H1 (cell line): ENCODE measurements around the gene MANF. TPM values are rescaled to one million over a fixed set of nuclear protein-coding genes. Genes with fewer than 3 reads are reported as not detected.

ENCODE experiments used
- CTCF ChIA-PET: fragments of 300-600 bp; sonication (Branson Sonifier 250); formaldehyde crosslinking; loops from one replicate; lab custom pipeline; 2021; ENCODE audit not compliant: partially characterized antibody; lab: Charles Lee
- POLR2A ChIA-PET: fragments of 300-600 bp; sonication (Branson Sonifier 250); formaldehyde crosslinking; loops from one replicate; lab custom pipeline; 2021; ENCODE audit warnings: inconsistent platforms; ENCODE audit not compliant: partially characterized antibody; lab: Charles Lee
- DNase-seq, 2 experiments: peaks; one replicate each; pipeline versions ENCODE4 v3.0.0 to v3.0.0-alpha.2; 2010 to 2022; ENCODE audit warnings: low spot score in 2 of 2, low read depth in 1 of 2, mixed read lengths in 1 of 2
- FAIRE-seq: peaks from 2 replicates; lab custom pipeline; 2011; peaks lifted over from hg19 to GRCh38; lab: Jason Lieb, UNC
- H2AFZ ChIP-seq: 2 replicates; pipeline ENCODE4 v1.8.1; 2012; ENCODE audit warnings: low read length, inconsistent platforms
- H2AK5ac ChIP-seq: 2 replicates; pipeline ENCODE4 v1.6.1; 2013; ENCODE audit warnings: low read depth, low read length
- H2BK120ac ChIP-seq: replicated peaks from 2 replicates; pipeline ENCODE3; 2013; ENCODE audit warnings: low read depth, low read length, inconsistent platforms
- H2BK12ac ChIP-seq: 2 replicates; pipeline ENCODE4 v1.6.1; 2013; ENCODE audit warnings: low read depth, low read length
- H2BK15ac ChIP-seq: 2 replicates; pipeline ENCODE4 v1.6.1; 2013; ENCODE audit warnings: low read length
- H2BK20ac ChIP-seq: 2 replicates; pipeline ENCODE4 v1.6.1; 2013; ENCODE audit warnings: low read length
- H2BK5ac ChIP-seq: 2 replicates; pipeline ENCODE4 v1.6.1; 2013; ENCODE audit warnings: low read depth, low read length
- H3K14ac ChIP-seq: 2 replicates; pipeline ENCODE4 v1.6.1; 2013; ENCODE audit warnings: inconsistent platforms; ENCODE audit not compliant: insufficient read length
- H3K18ac ChIP-seq: 2 replicates; pipeline ENCODE4 v1.6.1; 2013; ENCODE audit warnings: low read length; ENCODE audit errors: extremely low read depth
- H3K23ac ChIP-seq: 2 replicates; pipeline ENCODE4 v1.6.1; 2013; ENCODE audit warnings: inconsistent platforms; ENCODE audit not compliant: insufficient read length
- H3K23me2 ChIP-seq: 2 replicates; pipeline ENCODE4 v1.6.1; 2013; ENCODE audit warnings: low read depth, low read length
- H3K27ac ChIP-seq: 2 replicates; pipeline ENCODE4 v1.6.1; 2011; ENCODE audit warnings: low read depth, low read length, inconsistent platforms
- H3K27me3 ChIP-seq, 4 experiments: replicated peaks in 1 of 4; 1 replicate in 1 of 4; 2 replicates in 3 of 4; pipeline versions ENCODE4 v1.6.1 to v1.8.1; 2011 to 2013; ENCODE audit warnings: low read length in 3 of 4, mild to moderate bottlenecking in 3 of 4, inconsistent platforms in 2 of 4, mixed read lengths in 2 of 4, moderate library complexity in 1 of 4; ENCODE audit not compliant: control insufficient read depth in 3 of 4, insufficient read depth in 3 of 4; ENCODE audit errors: extremely low read depth in 1 of 4
- H3K36me3 ChIP-seq, 4 experiments: 2 replicates each; pipeline versions ENCODE4 v1.6.1 to v1.8.1; 2011 to 2013; ENCODE audit warnings: mild to moderate bottlenecking in 4 of 4, low read length in 3 of 4, moderate library complexity in 2 of 4, control low read depth in 1 of 4, inconsistent platforms in 1 of 4; ENCODE audit not compliant: insufficient read depth in 4 of 4, control insufficient read depth in 2 of 4
- H3K4ac ChIP-seq: replicated peaks from 2 replicates; pipeline ENCODE3; 2013; ENCODE audit warnings: low read length, low read depth, mixed read lengths, inconsistent platforms; ENCODE audit not compliant: insufficient read length
- H3K4me1 ChIP-seq, 4 experiments: replicated peaks in 1 of 4; 1 replicate in 1 of 4; 2 replicates in 3 of 4; pipeline versions ENCODE4 v1.6.1 to v1.8.1; 2011 to 2013; ENCODE audit warnings: low read length in 3 of 4, inconsistent platforms in 2 of 4, mixed read lengths in 1 of 4; ENCODE audit not compliant: insufficient read depth in 4 of 4, control insufficient read depth in 3 of 4
- H3K4me2 ChIP-seq, 2 experiments: 2 replicates each; pipeline versions ENCODE4 v1.6.1 to v1.8.1; 2011 to 2013; ENCODE audit warnings: low read depth in 2 of 2, low read length in 2 of 2, control low read depth in 1 of 2, inconsistent platforms in 1 of 2, mild to moderate bottlenecking in 1 of 2; ENCODE audit not compliant: insufficient read depth in 1 of 2
- H3K4me3 ChIP-seq, 4 experiments: fragments of 200-600, 300-600 bp in 1 of 4; sonication (generic), shearing (Covaris generic), sonication (Bioruptor Twin) in 1 of 4; 2 replicates each; pipeline versions ENCODE4 v1.5.1 to v1.8.1; 2011 to 2016; ENCODE audit warnings: low read length in 4 of 4, low read depth in 3 of 4, control low read depth in 2 of 4, inconsistent platforms in 2 of 4, mild to moderate bottlenecking in 2 of 4, mixed read lengths in 1 of 4, moderate library complexity in 1 of 4; ENCODE audit not compliant: insufficient read depth in 2 of 4; ENCODE audit errors: extremely low read depth in 1 of 4
- H3K56ac ChIP-seq: replicated peaks from 2 replicates; pipeline ENCODE3; 2013; ENCODE audit warnings: low read depth, mild to moderate bottlenecking, mixed read lengths, low read length, inconsistent platforms; ENCODE audit not compliant: insufficient read length
- H3K79me1 ChIP-seq: 2 replicates; pipeline ENCODE4 v1.6.1; 2013; ENCODE audit warnings: low read depth, low read length, control low read depth
- H3K79me2 ChIP-seq, 2 experiments: 2 replicates each; pipeline versions ENCODE4 v1.6.1 to v1.8.1; 2012 to 2013; ENCODE audit warnings: low read length in 2 of 2, mild to moderate bottlenecking in 2 of 2, inconsistent platforms in 1 of 2; ENCODE audit not compliant: insufficient read depth in 2 of 2, control insufficient read depth in 1 of 2
- H3K9ac ChIP-seq, 4 experiments: replicated peaks in 1 of 4; 1 replicate in 1 of 4; 2 replicates in 3 of 4; pipeline versions ENCODE4 v1.6.1 to v1.8.1; 2011 to 2013; ENCODE audit warnings: low read depth in 3 of 4, low read length in 3 of 4, control low read depth in 2 of 4, mild to moderate bottlenecking in 2 of 4, moderate library complexity in 2 of 4, inconsistent platforms in 1 of 4; ENCODE audit errors: extremely low read depth in 1 of 4
- H3K9me3 ChIP-seq, 2 experiments: 2 replicates each; pipeline versions ENCODE4 v1.6.1 to v1.8.1; 2012 to 2013; ENCODE audit warnings: mild to moderate bottlenecking in 2 of 2, moderate library complexity in 2 of 2, control low read depth in 1 of 2, inconsistent platforms in 1 of 2, low read depth in 1 of 2, low read length in 1 of 2, mixed read lengths in 1 of 2; ENCODE audit not compliant: insufficient read depth in 2 of 2
- H4K20me1 ChIP-seq, 2 experiments: replicated peaks in 1 of 2; 2 replicates each; pipeline versions ENCODE3 to v1.8.1; 2011 to 2013; ENCODE audit warnings: inconsistent platforms in 2 of 2, low read length in 2 of 2, mild to moderate bottlenecking in 1 of 2; ENCODE audit not compliant: insufficient read depth in 2 of 2, control insufficient read depth in 1 of 2
- H4K5ac ChIP-seq: 2 replicates; pipeline ENCODE4 v1.6.1; 2013; ENCODE audit warnings: low read length, low read depth, mixed read lengths, inconsistent platforms; ENCODE audit not compliant: insufficient read length
- H4K8ac ChIP-seq: 2 replicates; pipeline ENCODE4 v1.8.0; 2013; ENCODE audit warnings: mild to moderate bottlenecking, moderate library complexity, low read length, inconsistent platforms; ENCODE audit not compliant: insufficient read depth; ENCODE audit errors: extremely low read depth
- H4K91ac ChIP-seq: replicated peaks from 2 replicates; pipeline ENCODE3; 2013; ENCODE audit warnings: low read length, mixed read lengths, inconsistent platforms; ENCODE audit not compliant: insufficient read length
- NANOG ChIP-seq: IDR thresholded peaks from 2 replicates; pipeline ENCODE4 v1.6.1; 2011; ENCODE audit warnings: low read length, low read depth, mild to moderate bottlenecking, inconsistent platforms; ENCODE audit not compliant: insufficient read depth, poor library complexity, severe bottlenecking
- NRF1 ChIP-seq: IDR thresholded peaks from 2 replicates; pipeline ENCODE4 v1.6.1; 2011; ENCODE audit warnings: mild to moderate bottlenecking, low read depth, low read length, improper control_type of control experiment
- SAP30 ChIP-seq: fragments of 300-600 bp; sonication (generic); IDR thresholded peaks from 2 replicates; pipeline ENCODE4 v1.7.1; 2012; ENCODE audit warnings: low read length, moderate library complexity, mild to moderate bottlenecking, inconsistent platforms; ENCODE audit not compliant: insufficient read depth, insufficient replicate concordance
- WGBS, 2 experiments: shearing (Covaris generic) in 1 of 2; methylation state at CpG; one replicate each; pipeline versions ENCODE4 v1.1.6 to v1.1.7; 2013 to 2015; ENCODE audit warnings: low lambda C conversion rate in 2 of 2, mixed read lengths in 2 of 2, inconsistent platforms in 1 of 2, low coverage in 1 of 2, missing lambda C conversion rate in 1 of 2; ENCODE audit not compliant: insufficient replicate concordance in 2 of 2, insufficient coverage in 1 of 2, insufficient read length in 1 of 2; ENCODE audit errors: extremely low coverage in 1 of 2, missing lambda C conversion rate in 1 of 2; 5-methylcytosine and 5-hydroxymethylcytosine counted together
- polyA plus RNA-seq, 7 experiments: library from polyadenylated mRNA; depleted of rRNA in 3 of 7; stranded (reverse) in 5 of 7; unstranded in 2 of 7; fragments of >200 nt in 5 of 7; fragments of 200-250 nt in 2 of 7; gene quantifications; 1 replicate in 5 of 7; 2 replicates in 1 of 7; 4 replicates in 1 of 7; pipeline versions ENCODE4 v1.2.1 to v1.2.3, GENCODE V29; 2011 to 2013; ENCODE audit warnings: missing spikeins in 2 of 7, mixed read lengths in 2 of 7
- total RNA-seq: library from RNA; stranded (reverse); fragmentation: NEBNext Ultra II Directional; extraction: Animal tissue kit (Norgen Biotek cat#: 25700); gene quantifications from 2 replicates; pipeline ENCODE4 v1.2.1, GENCODE V29; 2021
- TF ChIP-seq, protein P1 (sequence below): IDR thresholded peaks from 2 replicates; pipeline ENCODE4 v1.6.1; 2012; ENCODE audit warnings: inconsistent platforms
- TF ChIP-seq, protein P2 (sequence below): IDR thresholded peaks from 2 replicates; pipeline ENCODE4 v1.6.1; 2011; ENCODE audit warnings: low read depth, mild to moderate bottlenecking, low read length; ENCODE audit not compliant: insufficient read depth
- TF ChIP-seq, protein P3 (sequence below): IDR thresholded peaks from 2 replicates; pipeline ENCODE4 v1.6.1; 2012; ENCODE audit warnings: low read length, inconsistent platforms

MANF gene
- total and polyA plus RNA-seq, 2 of the 8 experiments (the other 6 are each of a cell fraction or from before 2014, with no cell fraction given): 37.5 to 159 TPM

DNA sequence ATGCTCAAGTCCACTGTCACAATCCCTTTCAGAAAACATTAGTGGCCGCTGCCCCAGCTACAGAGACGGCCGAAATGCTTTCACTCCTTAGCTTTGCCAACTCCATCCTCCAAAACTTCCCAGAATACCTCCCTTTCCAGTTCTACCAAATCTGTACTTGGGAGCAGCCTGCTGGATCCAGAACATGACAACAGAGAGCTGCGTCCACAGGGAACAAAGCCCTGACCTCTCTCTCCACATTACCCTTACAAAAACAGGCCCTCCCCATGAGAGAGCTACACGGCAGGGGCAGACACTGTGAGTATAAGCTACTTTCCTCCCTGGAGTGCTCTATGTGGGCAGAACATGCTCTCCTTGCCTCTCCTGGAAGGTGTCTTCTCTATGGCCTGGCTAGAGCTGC is 12.3 kb downstream of the MANF start:
- no peak overlapping the region for H2BK12ac ChIP-seq
- no peak overlapping the region for H2BK15ac ChIP-seq
- H2BK120ac ChIP-seq: no peak overlapping the region
- H3K79me1 ChIP-seq: peaks cover 14% of the 10 kb centered on the region
- WGBS, 2 experiments: 79% methylated on average over 5 of the region's 5 CpGs; no CpG with 5 or more reads in 1 of the 2 experiments
- no peak overlapping the region for H4K91ac ChIP-seq
- H3K4me1 ChIP-seq: peaks cover 0 to 13% (median 7%) of the 10 kb centered on the region in 4 experiments; a peak in 5 of 7 replicates
- FAIRE-seq (no peak), DNase-seq (no peak)
- no peak overlapping the region for H2AK5ac ChIP-seq
- no peak overlapping the region for H4K5ac ChIP-seq
- ChIA-PET CTCF (interaction anchor here (0.6 to 1.3 kb wide), 2 partner anchors 38 to 614 kb away, joined by 3 to 5 read pairs; no protein-coding TSS in a partner anchor), POLR2A (interaction anchor here (1.3 to 3.9 kb wide), 2 partner anchors 12 to 284 kb away, joined by 5 to 23 read pairs; partner anchors contain the start of gene MANF)
- H3K4ac ChIP-seq: no peak overlapping the region
- no peak overlapping the region for H3K18ac ChIP-seq
- H2BK5ac ChIP-seq: no peak overlapping the region
- no peak overlapping the region for H3K56ac ChIP-seq
- H3K14ac ChIP-seq: no peak overlapping the region
- peaks cover 30 to 33% of the 10 kb centered on the region in 2 experiments for H4K20me1 ChIP-seq
- H3K27ac ChIP-seq: no peak overlapping the region; the same call in 1 of the 2 replicates
- H3K9me3 ChIP-seq: no peaks in the 10 kb centered on the region; a peak in 1 of 4 replicates
- no peak overlapping the region for H2AFZ ChIP-seq
- no peak overlapping the region for H2BK20ac ChIP-seq
- peaks cover under 1% of the 10 kb centered on the region; the same call in 1 of the 2 replicates for H3K23me2 ChIP-seq
- H3K9ac ChIP-seq: no peak overlapping the region
- H3K27me3 ChIP-seq: no peaks in the 10 kb centered on the region
- no peak overlapping the region for H3K4me3 ChIP-seq
- peaks cover 15 to 35% of the 10 kb centered on the region in 2 experiments for H3K79me2 ChIP-seq
- peaks cover 27 to 69% (median 38%) of the 10 kb centered on the region in 4 experiments for H3K36me3 ChIP-seq
- no peak overlapping the region for H3K23ac ChIP-seq
- no peak overlapping the region for H4K8ac ChIP-seq
- H3K4me2 ChIP-seq: no peak overlapping the region
- TF ChIP-seq, protein P1, sequence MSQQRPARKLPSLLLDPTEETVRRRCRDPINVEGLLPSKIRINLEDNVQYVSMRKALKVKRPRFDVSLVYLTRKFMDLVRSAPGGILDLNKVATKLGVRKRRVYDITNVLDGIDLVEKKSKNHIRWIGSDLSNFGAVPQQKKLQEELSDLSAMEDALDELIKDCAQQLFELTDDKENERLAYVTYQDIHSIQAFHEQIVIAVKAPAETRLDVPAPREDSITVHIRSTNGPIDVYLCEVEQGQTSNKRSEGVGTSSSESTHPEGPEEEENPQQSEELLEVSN: no peak
- TF ChIP-seq SAP30: no peak
- TF ChIP-seq, protein P2, sequence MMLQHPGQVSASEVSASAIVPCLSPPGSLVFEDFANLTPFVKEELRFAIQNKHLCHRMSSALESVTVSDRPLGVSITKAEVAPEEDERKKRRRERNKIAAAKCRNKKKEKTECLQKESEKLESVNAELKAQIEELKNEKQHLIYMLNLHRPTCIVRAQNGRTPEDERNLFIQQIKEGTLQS: no peak
- TF ChIP-seq, protein P3, sequence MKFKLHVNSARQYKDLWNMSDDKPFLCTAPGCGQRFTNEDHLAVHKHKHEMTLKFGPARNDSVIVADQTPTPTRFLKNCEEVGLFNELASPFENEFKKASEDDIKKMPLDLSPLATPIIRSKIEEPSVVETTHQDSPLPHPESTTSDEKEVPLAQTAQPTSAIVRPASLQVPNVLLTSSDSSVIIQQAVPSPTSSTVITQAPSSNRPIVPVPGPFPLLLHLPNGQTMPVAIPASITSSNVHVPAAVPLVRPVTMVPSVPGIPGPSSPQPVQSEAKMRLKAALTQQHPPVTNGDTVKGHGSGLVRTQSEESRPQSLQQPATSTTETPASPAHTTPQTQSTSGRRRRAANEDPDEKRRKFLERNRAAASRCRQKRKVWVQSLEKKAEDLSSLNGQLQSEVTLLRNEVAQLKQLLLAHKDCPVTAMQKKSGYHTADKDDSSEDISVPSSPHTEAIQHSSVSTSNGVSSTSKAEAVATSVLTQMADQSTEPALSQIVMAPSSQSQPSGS: no peak
- no peak for TF ChIP-seq NRF1
- no peak for TF ChIP-seq NANOG
